Cardiac fibroblast (primary cell): ENCODE results near the gene LBHD2.
A peak's percentile ranks its signal among the peaks of the same experiment; 100 is the strongest.

Experiments used
- DNase-seq, 2 donors: peaks; one replicate each; pipeline versions ENCODE4 v3.0.0 to v3.0.0-alpha.2; 2010; ENCODE audit warnings: low read depth in 2 of 2
- H3K4me3 ChIP-seq, 2 donors: replicated peaks in 1 of 2; 1 replicate in 1 of 2; 2 replicates in 1 of 2; pipeline ENCODE4 v1.5.1; 2011; ENCODE audit warnings: low read depth in 2 of 2, low read length in 2 of 2, mild to moderate bottlenecking in 2 of 2, moderate library complexity in 1 of 2
- TF ChIP-seq, protein P1 (sequence below): IDR thresholded peaks from one replicate; pipeline ENCODE4 v1.5.1; 2011; ENCODE audit warnings: low read depth, mild to moderate bottlenecking, low read length, inconsistent platforms

Gene LBHD2

GRCh38 chr14:103135333-103136260 lies 51.6 kb downstream of the LBHD2 start:
- TF ChIP-seq, protein P1, sequence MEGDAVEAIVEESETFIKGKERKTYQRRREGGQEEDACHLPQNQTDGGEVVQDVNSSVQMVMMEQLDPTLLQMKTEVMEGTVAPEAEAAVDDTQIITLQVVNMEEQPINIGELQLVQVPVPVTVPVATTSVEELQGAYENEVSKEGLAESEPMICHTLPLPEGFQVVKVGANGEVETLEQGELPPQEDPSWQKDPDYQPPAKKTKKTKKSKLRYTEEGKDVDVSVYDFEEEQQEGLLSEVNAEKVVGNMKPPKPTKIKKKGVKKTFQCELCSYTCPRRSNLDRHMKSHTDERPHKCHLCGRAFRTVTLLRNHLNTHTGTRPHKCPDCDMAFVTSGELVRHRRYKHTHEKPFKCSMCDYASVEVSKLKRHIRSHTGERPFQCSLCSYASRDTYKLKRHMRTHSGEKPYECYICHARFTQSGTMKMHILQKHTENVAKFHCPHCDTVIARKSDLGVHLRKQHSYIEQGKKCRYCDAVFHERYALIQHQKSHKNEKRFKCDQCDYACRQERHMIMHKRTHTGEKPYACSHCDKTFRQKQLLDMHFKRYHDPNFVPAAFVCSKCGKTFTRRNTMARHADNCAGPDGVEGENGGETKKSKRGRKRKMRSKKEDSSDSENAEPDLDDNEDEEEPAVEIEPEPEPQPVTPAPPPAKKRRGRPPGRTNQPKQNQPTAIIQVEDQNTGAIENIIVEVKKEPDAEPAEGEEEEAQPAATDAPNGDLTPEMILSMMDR: no peak
- DNase-seq: no peak

GRCh38 chr14:103136388-103137271 lies 52.6 kb downstream of the LBHD2 start:
- H3K4me3 ChIP-seq: no peak overlapping the region
- peak; percentile 55 to 61 for DNase-seq
- TF ChIP-seq, protein P1: no peak

More at GRCh38 chr14:103135333-103136260, 51.6 kb downstream of the LBHD2 start:
- H3K4me3 ChIP-seq: no peak overlapping the region

DNA sequence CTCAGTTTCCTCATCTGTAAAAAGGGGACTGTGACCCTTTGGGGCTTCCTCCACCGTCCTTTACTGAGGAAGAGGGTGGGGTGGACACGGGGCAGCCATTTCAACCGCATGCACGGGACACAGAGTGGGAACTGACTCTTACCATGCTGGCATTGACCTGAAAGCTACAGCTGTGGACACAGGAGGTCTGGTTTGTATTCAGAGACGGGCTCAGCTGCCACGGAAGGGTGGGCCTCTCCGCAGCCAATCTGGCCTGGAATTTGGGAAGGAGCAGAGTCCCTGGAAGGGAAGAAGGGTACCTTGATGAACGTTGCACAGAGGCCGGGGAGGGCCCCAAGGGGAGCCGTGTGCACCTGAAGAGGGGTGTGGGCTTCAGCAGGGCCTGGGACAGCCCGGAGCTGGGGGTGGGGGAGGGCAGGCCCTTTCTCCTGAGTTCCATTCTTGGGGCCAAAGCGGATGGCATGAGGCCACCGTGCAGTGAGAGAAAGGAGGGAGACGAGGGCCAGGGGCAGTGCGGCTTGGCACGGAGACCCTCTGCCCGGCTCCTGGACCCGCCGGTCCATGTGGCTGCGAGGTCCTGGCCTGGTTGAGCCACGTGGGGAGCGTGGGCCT lies 53.8 kb downstream of the LBHD2 start:
- TF ChIP-seq, protein P1: no peak
- no peak for DNase-seq
- no peak overlapping the region for H3K4me3 ChIP-seq

GRCh38 chr14:103138301-103139131 lies 54.5 kb downstream of the LBHD2 start:
- TF ChIP-seq, protein P1: no peak
- no peak for DNase-seq
- no peak overlapping the region for H3K4me3 ChIP-seq

DNA sequence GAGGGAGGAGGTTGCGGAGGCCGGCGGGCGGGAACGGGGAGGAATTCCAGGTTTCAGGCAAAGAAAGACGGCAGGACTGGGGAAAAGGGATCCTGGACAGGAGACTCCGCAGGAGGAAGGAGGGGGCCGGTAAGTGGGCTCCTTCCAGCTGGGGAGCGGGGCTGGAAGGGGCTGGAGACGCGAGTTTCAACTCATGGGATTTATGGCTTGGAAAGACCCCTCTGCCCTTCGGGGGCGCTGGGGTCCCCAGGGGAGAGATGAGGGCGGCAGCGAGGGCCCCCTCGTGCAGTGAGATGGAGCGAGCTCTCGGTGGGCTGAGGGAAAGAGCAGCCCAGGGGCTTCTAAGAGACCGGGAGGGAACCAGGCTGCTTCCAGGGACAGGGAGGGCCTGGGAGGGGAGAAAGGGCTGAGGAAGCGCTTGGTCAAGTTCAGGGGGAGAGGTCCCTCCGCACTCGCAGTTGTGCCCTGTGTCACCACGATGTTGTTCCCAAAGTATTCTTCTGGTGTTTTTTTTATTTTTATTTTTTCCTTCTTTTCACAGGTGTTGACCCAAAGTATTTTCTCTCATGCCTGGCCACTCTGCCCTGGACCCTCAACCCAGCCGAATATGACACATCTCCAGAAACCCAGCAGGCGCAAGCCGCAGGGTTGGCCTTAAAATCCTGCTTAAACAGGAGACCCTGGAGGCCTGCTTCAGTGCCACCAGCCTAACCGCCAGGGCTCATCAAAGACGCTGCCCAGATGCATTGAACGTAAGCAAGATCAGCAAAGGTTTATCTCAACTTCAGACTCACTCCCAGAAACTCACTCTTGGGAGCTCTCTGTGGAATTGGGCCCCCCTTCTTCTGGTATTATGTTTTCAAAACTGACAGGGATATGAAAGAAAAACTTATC lies 55.4 kb downstream of the LBHD2 start:
- TF ChIP-seq, protein P1: no peak
- no peak overlapping the region for H3K4me3 ChIP-seq
- no peak for DNase-seq
